Mucosa of rectum (tissue), 2 donors: ENCODE measurements around the gene FATE1.

ENCODE experiments used
- H3K27ac ChIP-seq, 2 donors: one replicate each; pipeline ENCODE4 v1.7.0; 2013; ENCODE audit warnings: inconsistent platforms in 2 of 2, low read depth in 2 of 2, low read length in 2 of 2
- H3K27me3 ChIP-seq, 2 donors: one replicate each; pipeline ENCODE4 v1.7.0; 2013; ENCODE audit warnings: low read length in 2 of 2; ENCODE audit not compliant: control insufficient read depth in 2 of 2, insufficient read depth in 2 of 2
- H3K36me3 ChIP-seq, 2 donors: one replicate each; pipeline ENCODE4 v1.7.0; 2013; ENCODE audit warnings: low read length in 2 of 2; ENCODE audit not compliant: control insufficient read depth in 2 of 2, insufficient read depth in 2 of 2
- H3K4me1 ChIP-seq, 2 donors: one replicate each; pipeline ENCODE4 v1.7.0; 2013; ENCODE audit warnings: low read length in 2 of 2, mild to moderate bottlenecking in 1 of 2; ENCODE audit not compliant: control insufficient read depth in 2 of 2, insufficient read depth in 2 of 2
- H3K4me3 ChIP-seq, 2 donors: one replicate each; pipeline ENCODE4 v1.7.0; 2013; ENCODE audit warnings: low read length in 2 of 2
- H3K9ac ChIP-seq, 2 donors: one replicate each; pipeline ENCODE4 v1.7.0; 2013; ENCODE audit warnings: low read length in 2 of 2, low read depth in 1 of 2, mild to moderate bottlenecking in 1 of 2
- H3K9me3 ChIP-seq, 2 donors: one replicate each; pipeline ENCODE4 v1.7.0; 2013; ENCODE audit warnings: low read length in 2 of 2; ENCODE audit not compliant: control insufficient read depth in 2 of 2
- donor health status: healthy.
- donor health status: Normal muscosa, but diverticular disease.

FATE1 gene

DNA sequence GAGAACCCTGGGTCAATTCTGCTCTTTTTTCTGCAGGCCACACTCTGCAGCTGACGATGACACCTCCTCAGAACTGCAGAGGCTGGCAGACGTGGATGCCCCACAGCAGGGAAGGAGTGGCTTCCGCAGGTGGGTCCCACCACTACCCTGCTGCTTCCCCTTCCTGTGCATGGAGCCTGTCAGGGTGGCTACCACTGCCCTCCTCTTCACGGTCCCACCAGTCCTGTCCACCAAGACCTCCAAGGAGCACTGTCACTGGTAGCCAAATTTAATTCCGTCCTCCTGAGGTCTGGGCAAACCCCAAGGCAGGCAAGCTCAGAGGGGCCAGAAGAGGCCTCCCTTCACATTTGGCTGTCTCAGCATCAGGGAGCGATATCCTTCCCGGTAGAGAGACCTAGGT, 22.9 kb downstream of the FATE1 start:
- Histone ChIP-seq H3K4me3 (no peak overlapping the region), H3K27me3 (peaks cover 4 to 9% of the 10 kb centered on the region in 2 donors), H3K9ac (no peak overlapping the region), H3K9me3 (no peaks in the 10 kb centered on the region), H3K36me3 (no peaks in the 10 kb centered on the region), H3K27ac (no peak overlapping the region), H3K4me1 (no peaks in the 10 kb centered on the region)

DNA sequence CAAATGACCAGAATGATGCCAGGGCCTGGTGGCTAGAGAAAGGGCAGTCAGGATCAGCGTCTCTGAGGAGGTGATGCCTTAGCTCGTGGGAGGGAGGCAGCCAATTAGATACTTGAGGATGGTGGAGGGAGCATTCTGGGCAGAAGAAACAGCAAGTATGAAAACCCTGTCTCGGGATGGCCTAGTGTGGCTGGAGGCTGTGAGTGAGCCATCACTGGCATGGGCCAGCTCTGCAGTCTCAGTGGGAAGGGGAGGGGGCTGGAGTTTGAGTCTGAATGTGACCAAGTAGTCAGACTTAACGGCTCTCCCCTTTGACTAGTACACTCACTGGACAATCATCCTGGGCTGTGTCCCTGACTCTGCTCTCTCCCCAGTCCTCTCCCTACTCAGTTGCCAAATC, 25.8 kb downstream of the FATE1 start:
- H3K36me3 ChIP-seq, result no peaks in the 10 kb centered on the region
- H3K27me3 ChIP-seq, result peaks cover under 1 to 4% of the 10 kb centered on the region in 2 donors
- H3K4me1 ChIP-seq, result no peaks in the 10 kb centered on the region
- no peak overlapping the region for H3K4me3 ChIP-seq
- no peak overlapping the region for H3K27ac ChIP-seq
- no peak overlapping the region for H3K9ac ChIP-seq
- H3K9me3 ChIP-seq, result no peaks in the 10 kb centered on the region

DNA sequence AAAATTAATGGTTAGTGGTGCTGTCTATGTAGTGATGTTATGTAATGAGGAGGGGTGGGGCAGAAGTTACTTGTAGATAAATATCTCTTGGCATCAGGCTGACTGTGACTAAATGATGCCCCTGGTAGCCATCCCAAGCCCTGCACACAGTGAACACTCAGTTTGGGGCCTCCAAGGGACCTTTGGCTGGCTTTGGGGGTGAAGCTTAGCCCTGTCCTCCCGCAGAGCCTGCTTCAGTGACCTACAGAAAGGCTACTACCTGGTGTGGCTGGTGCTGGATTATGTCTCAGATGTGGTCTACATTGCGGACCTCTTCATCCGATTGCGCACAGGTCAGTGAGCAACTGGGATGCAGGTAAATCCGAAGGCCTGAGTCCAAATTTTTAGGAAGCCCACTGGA, 26.5 kb downstream of the FATE1 start:
- no peaks in the 10 kb centered on the region for H3K36me3 ChIP-seq
- H3K27me3 ChIP-seq, result peaks cover 0 to 4% of the 10 kb centered on the region in 2 donors

DNA sequence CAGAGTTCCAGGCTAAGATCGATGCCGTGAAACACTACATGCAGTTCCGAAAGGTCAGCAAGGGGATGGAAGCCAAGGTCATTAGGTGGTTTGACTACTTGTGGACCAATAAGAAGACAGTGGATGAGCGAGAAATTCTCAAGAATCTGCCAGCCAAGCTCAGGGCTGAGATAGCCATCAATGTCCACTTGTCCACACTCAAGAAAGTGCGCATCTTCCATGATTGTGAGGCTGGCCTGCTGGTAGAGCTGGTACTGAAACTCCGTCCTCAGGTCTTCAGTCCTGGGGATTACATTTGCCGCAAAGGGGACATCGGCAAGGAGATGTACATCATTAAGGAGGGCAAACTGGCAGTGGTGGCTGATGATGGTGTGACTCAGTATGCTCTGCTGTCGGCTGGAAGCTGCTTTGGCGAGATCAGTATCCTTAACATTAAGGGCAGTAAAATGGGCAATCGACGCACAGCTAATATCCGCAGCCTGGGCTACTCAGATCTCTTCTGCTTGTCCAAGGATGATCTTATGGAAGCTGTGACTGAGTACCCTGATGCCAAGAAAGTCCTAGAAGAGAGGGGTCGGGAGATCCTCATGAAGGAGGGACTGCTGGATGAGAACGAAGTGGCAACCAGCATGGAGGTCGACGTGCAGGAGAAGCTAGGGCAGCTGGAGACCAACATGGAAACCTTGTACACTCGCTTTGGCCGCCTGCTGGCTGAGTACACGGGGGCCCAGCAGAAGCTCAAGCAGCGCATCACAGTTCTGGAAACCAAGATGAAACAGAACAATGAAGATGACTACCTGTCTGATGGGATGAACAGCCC, 28.0 kb downstream of the FATE1 start:
- Histone ChIP-seq H3K4me3 (no peak overlapping the region), H3K27me3 (peaks cover 0 to 4% of the 10 kb centered on the region in 2 donors), H3K36me3 (no peaks in the 10 kb centered on the region), H3K9ac (no peak overlapping the region), H3K4me1 (no peaks in the 10 kb centered on the region), H3K27ac (no peak overlapping the region), H3K9me3 (no peaks in the 10 kb centered on the region)

More for the DNA sequence above, 26.5 kb downstream of the FATE1 start:
- Histone ChIP-seq H3K9ac (no peak overlapping the region), H3K4me3 (no peak overlapping the region), H3K9me3 (no peaks in the 10 kb centered on the region), H3K27ac (no peak overlapping the region), H3K4me1 (no peaks in the 10 kb centered on the region)

DNA sequence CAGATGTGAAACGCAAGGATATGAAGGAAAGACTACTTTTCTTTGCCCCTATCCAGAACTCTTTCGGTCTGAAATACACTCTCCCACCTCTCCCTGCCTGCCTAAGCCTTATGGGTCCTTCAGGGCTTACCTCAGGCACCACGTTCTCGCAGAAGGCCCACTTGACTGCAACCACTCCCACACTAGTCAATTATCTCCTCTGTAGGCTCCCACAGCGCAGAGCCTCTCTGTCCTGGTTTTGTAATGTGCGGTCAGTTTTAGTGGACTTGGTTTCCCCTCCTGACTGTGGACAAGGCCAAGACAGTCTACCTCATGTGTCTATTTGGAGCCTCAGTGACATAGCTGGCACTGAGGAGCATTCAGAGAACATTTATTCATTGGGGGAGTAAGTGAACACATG, 29.8 kb downstream of the FATE1 start:
- no peak overlapping the region for H3K27ac ChIP-seq
- peaks cover 0 to 8% of the 10 kb centered on the region in 2 donors for H3K27me3 ChIP-seq
- no peak overlapping the region for H3K9ac ChIP-seq
- H3K4me3 ChIP-seq, result no peak overlapping the region
- no peaks in the 10 kb centered on the region for H3K9me3 ChIP-seq
- H3K4me1 ChIP-seq, result no peaks in the 10 kb centered on the region
- no peaks in the 10 kb centered on the region for H3K36me3 ChIP-seq

DNA sequence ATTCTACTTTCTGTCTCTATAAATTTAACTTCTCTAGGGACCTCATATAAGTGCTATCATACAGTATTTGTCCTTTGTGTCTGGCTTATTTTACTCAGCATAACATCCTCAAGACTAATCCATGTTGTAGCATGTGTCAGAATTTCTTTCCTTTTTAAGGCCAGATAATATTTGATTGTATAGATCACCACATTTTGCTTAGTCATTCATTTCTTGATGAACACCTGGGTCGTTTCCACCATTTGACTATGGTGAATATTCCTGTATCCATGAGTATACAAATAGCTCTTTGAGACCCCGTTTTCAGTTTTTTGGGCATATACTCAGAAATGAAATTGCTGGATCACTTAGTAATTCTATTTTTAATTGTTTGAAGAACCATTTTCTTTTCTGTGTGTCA, 30.7 kb downstream of the FATE1 start:
- no peak overlapping the region for H3K4me3 ChIP-seq
- H3K4me1 ChIP-seq, result no peaks in the 10 kb centered on the region
- H3K27me3 ChIP-seq, result peaks cover 0 to 8% of the 10 kb centered on the region in 2 donors

DNA sequence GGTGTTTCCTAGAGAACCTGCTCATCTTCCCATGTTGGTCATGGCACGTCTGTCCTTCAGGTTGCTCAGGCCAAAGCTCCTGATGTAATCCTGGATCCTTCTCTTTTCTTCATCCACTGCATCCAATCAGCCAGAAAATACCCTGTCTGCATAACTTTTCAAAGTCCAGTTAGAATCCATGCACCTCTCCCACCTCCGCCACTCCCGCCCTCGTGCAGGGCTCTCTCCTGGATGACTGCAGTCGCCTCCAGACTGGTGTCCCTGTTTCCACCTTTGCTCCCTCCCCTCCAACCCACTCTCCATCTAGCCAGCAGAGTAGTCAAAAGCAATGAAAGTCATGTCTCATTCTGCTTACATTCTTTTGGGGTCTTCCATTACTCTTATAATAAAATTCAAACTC, 34.7 kb downstream of the FATE1 start:
- H3K4me1 ChIP-seq, result peaks cover 0 to 2% of the 10 kb centered on the region in 2 donors
- no peaks in the 10 kb centered on the region for H3K36me3 ChIP-seq
- no peak overlapping the region for H3K27ac ChIP-seq
- H3K9ac ChIP-seq, result no peak overlapping the region
- H3K9me3 ChIP-seq, result no peaks in the 10 kb centered on the region
- H3K4me3 ChIP-seq, result no peak overlapping the region
- H3K27me3 ChIP-seq, result peaks cover 0 to 13% of the 10 kb centered on the region in 2 donors

More for the DNA sequence above, 30.7 kb downstream of the FATE1 start:
- H3K9ac ChIP-seq, result no peak overlapping the region
- no peaks in the 10 kb centered on the region for H3K36me3 ChIP-seq
- no peak overlapping the region for H3K27ac ChIP-seq
- no peaks in the 10 kb centered on the region for H3K9me3 ChIP-seq

DNA sequence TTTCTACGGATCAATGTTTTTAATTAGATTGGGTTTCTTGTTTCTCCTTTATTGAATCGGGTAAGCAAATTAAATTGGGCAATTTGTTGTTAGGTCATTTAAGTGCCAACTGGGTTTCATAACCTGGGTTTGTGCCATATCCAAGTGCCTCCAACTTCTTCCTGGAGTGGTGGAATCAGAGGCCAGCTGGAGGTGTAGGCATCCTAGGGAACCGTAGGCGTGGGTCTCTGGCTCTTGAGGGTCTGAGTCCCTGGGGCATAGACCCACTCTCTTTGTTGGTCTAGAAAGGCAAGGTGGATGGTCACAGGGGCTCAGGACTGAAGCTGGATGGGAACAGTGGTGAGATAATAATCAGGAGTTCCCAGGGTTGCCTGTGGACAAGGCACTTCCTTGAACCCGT, 37.0 kb downstream of the FATE1 start:
- no peak overlapping the region for H3K4me3 ChIP-seq

DNA sequence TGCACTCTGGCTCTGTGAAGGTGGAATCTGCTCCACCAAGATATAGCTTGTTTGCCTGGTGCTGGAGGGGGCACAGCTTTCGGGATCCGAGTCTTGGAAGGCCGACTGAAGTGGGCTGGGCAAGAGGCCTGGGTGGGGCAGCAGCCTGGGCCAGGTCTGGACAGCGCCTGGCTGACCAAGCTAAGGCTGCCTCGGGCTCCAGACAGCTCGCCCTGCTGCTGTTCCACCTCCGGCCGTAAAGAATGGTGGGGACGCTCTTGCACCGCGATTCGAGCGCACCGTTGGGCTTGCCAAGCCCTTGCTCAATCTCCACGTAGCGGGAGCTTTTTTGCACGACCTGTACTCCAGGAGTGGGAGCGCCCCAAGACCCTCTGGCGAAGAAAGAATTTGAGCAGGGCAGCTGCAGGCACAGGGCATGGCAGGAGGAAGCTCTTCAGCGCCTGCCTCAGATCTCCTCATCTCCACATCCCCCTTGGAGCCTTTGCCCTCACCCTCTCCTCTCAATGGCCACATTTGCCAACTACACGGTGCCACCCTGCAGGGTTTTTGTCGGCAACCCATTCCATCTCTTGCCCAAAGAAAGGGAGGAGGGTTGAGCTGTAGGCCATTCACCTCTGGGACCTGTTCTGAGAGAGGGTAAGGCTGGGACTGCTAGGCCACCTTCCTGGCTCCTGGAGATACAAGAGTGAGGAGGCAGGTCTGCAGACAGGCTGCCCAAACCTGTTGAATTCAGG, 37.6 kb downstream of the FATE1 start:
- H3K9ac ChIP-seq, result no peak overlapping the region
- no peaks in the 10 kb centered on the region for H3K36me3 ChIP-seq
- no peak overlapping the region for H3K4me3 ChIP-seq
- peaks cover 4 to 15% of the 10 kb centered on the region in 2 donors for H3K27me3 ChIP-seq
- peaks cover 0 to 2% of the 10 kb centered on the region in 2 donors for H3K4me1 ChIP-seq
- H3K9me3 ChIP-seq, result no peaks in the 10 kb centered on the region
- H3K27ac ChIP-seq, result no peak overlapping the region

More for the DNA sequence above, 37.0 kb downstream of the FATE1 start:
- Histone ChIP-seq H3K9me3 (no peaks in the 10 kb centered on the region), H3K9ac (no peak overlapping the region), H3K4me1 (peaks cover 0 to 2% of the 10 kb centered on the region in 2 donors), H3K27ac (no peak overlapping the region), H3K36me3 (no peaks in the 10 kb centered on the region), H3K27me3 (peaks cover 4 to 15% of the 10 kb centered on the region in 2 donors)

DNA sequence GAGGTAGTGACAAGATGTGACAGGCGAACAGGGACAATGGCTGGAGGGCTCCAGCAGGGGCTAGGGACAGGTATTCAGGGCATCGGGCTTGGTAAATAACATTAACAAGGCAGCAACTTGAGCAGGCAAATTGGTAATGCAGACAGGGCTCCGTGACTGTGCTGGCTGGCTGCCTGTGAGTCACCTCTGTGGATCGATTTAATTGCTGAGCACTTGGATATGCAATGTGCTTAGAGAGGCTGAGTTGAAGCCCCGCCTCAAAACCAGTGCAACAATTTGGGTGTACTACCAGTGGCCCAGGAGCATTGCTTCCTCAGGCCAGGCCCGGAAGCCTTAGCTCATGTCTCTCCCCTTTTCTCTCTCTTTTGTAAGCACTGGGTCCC, 38.2 kb downstream of the FATE1 start:
- no peaks in the 10 kb centered on the region for H3K36me3 ChIP-seq
- H3K27me3 ChIP-seq, result peaks cover 4 to 15% of the 10 kb centered on the region in 2 donors
- no peak overlapping the region for H3K4me3 ChIP-seq
- H3K27ac ChIP-seq, result no peak overlapping the region
- H3K9ac ChIP-seq, result no peak overlapping the region
- no peaks in the 10 kb centered on the region for H3K9me3 ChIP-seq
- peaks cover 0 to 2% of the 10 kb centered on the region in 2 donors for H3K4me1 ChIP-seq
